H1 (cell line): ENCODE data around the gene PPFIBP2. TPM values are rescaled to one million over a fixed set of nuclear protein-coding genes. Genes with fewer than 3 reads are reported as not detected.

Experiments
- HDAC2 ChIP-seq, 2 experiments: fragments of 300-600 bp in 1 of 2; sonication (generic) in 1 of 2; IDR thresholded peaks; 2 replicates each; pipeline ENCODE4 v1.6.1; 2011 to 2012; ENCODE audit warnings: low read depth in 2 of 2, low read length in 2 of 2, mild to moderate bottlenecking in 2 of 2, moderate library complexity in 2 of 2, borderline replicate concordance in 1 of 2, inconsistent platforms in 1 of 2
- RAD21 ChIP-seq, 2 experiments: IDR thresholded peaks in 1 of 2; conservative IDR thresholded peaks in 1 of 2; 2 replicates each; pipeline ENCODE4 v1.6.1; 2011; ENCODE audit warnings: low read depth in 2 of 2, low read length in 2 of 2, improper control_type of control experiment in 1 of 2, inconsistent platforms in 1 of 2, mild to moderate bottlenecking in 1 of 2, moderate library complexity in 1 of 2
- polyA plus RNA-seq, 7 experiments: library from polyadenylated mRNA; depleted of rRNA in 3 of 7; stranded (reverse) in 5 of 7; unstranded in 2 of 7; fragments of >200 nt in 5 of 7; fragments of 200-250 nt in 2 of 7; gene quantifications; 1 replicate in 5 of 7; 2 replicates in 1 of 7; 4 replicates in 1 of 7; pipeline versions ENCODE4 v1.2.1 to v1.2.3, GENCODE V29; 2011 to 2013; ENCODE audit warnings: missing spikeins in 2 of 7, mixed read lengths in 2 of 7
- total RNA-seq: library from RNA; stranded (reverse); fragmentation: NEBNext Ultra II Directional; extraction: Animal tissue kit (Norgen Biotek cat#: 25700); gene quantifications from 2 replicates; pipeline ENCODE4 v1.2.1, GENCODE V29; 2021
- TF ChIP-seq, protein P1 (sequence below): IDR thresholded peaks from 2 replicates; pipeline ENCODE4 v1.6.1; 2012; ENCODE audit warnings: inconsistent platforms

Gene PPFIBP2
- total and polyA plus RNA-seq, 2 of the 8 experiments (the other 6 are each of a cell fraction or from before 2014, with no cell fraction given): 5.5 to 9.8 TPM

DNA sequence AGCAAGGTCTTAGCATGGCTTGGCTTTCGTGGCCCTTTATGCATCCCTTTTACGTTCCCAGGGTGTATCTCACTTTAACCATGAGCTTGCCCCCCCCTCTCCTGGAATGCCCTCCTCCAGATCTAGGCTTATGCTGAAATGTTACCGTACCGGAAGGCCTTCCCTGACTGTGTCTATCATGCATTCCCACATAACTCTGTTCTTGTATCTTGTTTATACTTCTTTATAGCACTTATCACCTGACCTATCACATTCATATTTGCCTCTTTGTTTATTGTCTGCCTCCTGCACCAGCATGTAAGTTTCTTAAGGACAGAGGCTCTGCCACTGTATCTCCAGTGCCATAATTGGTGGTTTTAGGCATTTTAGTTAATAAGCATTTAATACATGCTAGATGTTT lies 38.9 kb downstream of the PPFIBP2 start (continued):
- TF ChIP-seq, protein P1, sequence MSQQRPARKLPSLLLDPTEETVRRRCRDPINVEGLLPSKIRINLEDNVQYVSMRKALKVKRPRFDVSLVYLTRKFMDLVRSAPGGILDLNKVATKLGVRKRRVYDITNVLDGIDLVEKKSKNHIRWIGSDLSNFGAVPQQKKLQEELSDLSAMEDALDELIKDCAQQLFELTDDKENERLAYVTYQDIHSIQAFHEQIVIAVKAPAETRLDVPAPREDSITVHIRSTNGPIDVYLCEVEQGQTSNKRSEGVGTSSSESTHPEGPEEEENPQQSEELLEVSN: no peak
- TF ChIP-seq RAD21 (IDR thresholded peaks at IDR 0.05 in 1 of 2, conservative IDR thresholded peaks at IDR 0.05 in 1 of 2; ENCODE audit: low read depth in 2 of 2, low read length in 2 of 2) (no peak), HDAC2 (IDR thresholded peaks at IDR 0.05; ENCODE audit: borderline replicate concordance in 1 of 2, low read depth in 2 of 2, low read length in 2 of 2) (no peak)
